Sciatic nerve (tissue), 2 donors: ENCODE results near the gene FCSK. TPM values are rescaled to one million over a fixed set of nuclear protein-coding genes. Genes with fewer than 3 reads are reported as not detected.

ENCODE experiments used
- ATAC-seq: fragments of 200-7000 bp; cut with Tn5 transposase; one replicate; pipeline ENCODE4 v1.9.1; 2020; ENCODE audit warnings: mild to moderate bottlenecking, moderate library complexity
- DNase-seq: peaks from one replicate; pipeline ENCODE4 v3.0.0-alpha.2; 2020; ENCODE audit warnings: low spot score
- intact Hi-C: fragments of 100-400 bp; cut with DNase I; formaldehyde crosslinking; loops from one replicate; pipeline ENCODE4 v1.14.2; 2022
- total RNA-seq: library from RNA; stranded (reverse); fragmentation: NEBNext Ultra II Directional; extraction: Animal tissue kit (Norgen Biotek cat#: 25700); gene quantifications from one replicate; pipeline ENCODE4 v1.2.1, GENCODE V29; 2021
- donor health status: DM: no; HTN: no; CAD: no.
- donor health status: DM: no; HTN: no; CAD: no.

Gene FCSK
- total RNA-seq, 1 donor from 2014 or later, result 19.7 TPM

GRCh38 chr16:70429888-70430666 lies 24.3 kb upstream of the FCSK start:
- ATAC-seq (no peak), DNase-seq (no peak)
- intact Hi-C loops, result no loop called here

GRCh38 chr16:70430667-70431536 lies 23.5 kb upstream of the FCSK start:
- ATAC-seq, result no peak
- intact Hi-C loops, result no loop called here
- no peak for DNase-seq

- intact Hi-C loops, result no loop called here
These were observed 22.1 kb upstream of the FCSK start for GRCh38 chr16:70432356-70432722.

GRCh38 chr16:70432723-70433457 lies 21.5 kb upstream of the FCSK start:
- ATAC-seq (no peak), DNase-seq (no peak)
- intact Hi-C loops, result no loop called here

More at GRCh38 chr16:70432356-70432722, 22.1 kb upstream of the FCSK start:
- ATAC-seq (no peak), DNase-seq (no peak)

- no peak for DNase-seq
- ATAC-seq, result peak; percentile 35
- intact Hi-C loops, result no loop called here
These were observed 20.8 kb upstream of the FCSK start for GRCh38 chr16:70433458-70434103.

- intact Hi-C loops, result no loop called here
- DNase-seq (no peak), ATAC-seq (no peak)
These were observed 19.7 kb upstream of the FCSK start for GRCh38 chr16:70434484-70435260.

GRCh38 chr16:70437017-70437581 lies 17.3 kb upstream of the FCSK start:
- ATAC-seq (no peak), DNase-seq (no peak)
- intact Hi-C loops, result no loop called here

- intact Hi-C loops, result no loop called here
- ATAC-seq (peak; percentile 10), DNase-seq (no peak)
These were observed 16.5 kb upstream of the FCSK start for GRCh38 chr16:70437582-70438557.

- intact Hi-C loops, result no loop called here
- DNase-seq (peak; percentile 76), ATAC-seq (peak; percentile 5)
These were observed 15.8 kb upstream of the FCSK start for GRCh38 chr16:70438585-70438968.

GRCh38 chr16:70438969-70439862 lies 15.2 kb upstream of the FCSK start, which contains the start of gene ST3GAL2:
TSS of gene ST3GAL2 (minus strand) at chr16:70439100. CDS start at chr16:70398530, 40,570 bp downstream.
- DNase-seq, result peak; percentile 97
- peak; percentile 99 for ATAC-seq
- intact Hi-C loops, result no loop called here

GRCh38 chr16:70440009-70440692 lies 14.2 kb upstream of the FCSK start:
- intact Hi-C loops, result no loop called here
- no peak for DNase-seq
- no peak for ATAC-seq

- intact Hi-C loops, result no loop called here
- DNase-seq, result no peak
- ATAC-seq, result no peak
These were observed 12.9 kb upstream of the FCSK start for GRCh38 chr16:70441406-70441990.

GRCh38 chr16:70442344-70442743 lies 12.1 kb upstream of the FCSK start:
- DNase-seq (no peak), ATAC-seq (no peak)
- intact Hi-C loops, result no loop called here

- intact Hi-C loops, result no loop called here
- no peak for DNase-seq
- ATAC-seq, result peak; percentile 55
These were observed 9.9 kb upstream of the FCSK start for GRCh38 chr16:70444249-70445063.
